GM21717 (cell line): ENCODE measurements around the gene AHI1.
A peak's percentile ranks its signal among the peaks of the same experiment; 100 is the strongest.

Source experiments
- ATAC-seq: cut with Tn5 transposase; IDR thresholded peaks from one replicate; pipeline ENCODE4 v1.9.1; 2021; ENCODE audit warnings: mild to moderate bottlenecking, moderate library complexity; ENCODE audit not compliant: unreplicated experiment

Gene AHI1

GRCh38 chr6:135497412-135498184 lies at the start of gene AHI1:
AHI1 (minus strand) TSS chr6:135497740; CDS start chr6:135492237, 5,503 bp downstream.
- peak; percentile 95 for ATAC-seq

GRCh38 chr6:135546680-135547418 lies 49.3 kb upstream of the AHI1 start:
- no peak for ATAC-seq

- ATAC-seq, result no peak
Measured at GRCh38 chr6:135546206-135546605, 48.7 kb upstream of the AHI1 start.

GRCh38 chr6:135540207-135540840 lies 42.8 kb upstream of the AHI1 start:
- no peak for ATAC-seq

GRCh38 chr6:135537741-135538301 lies 40.3 kb upstream of the AHI1 start:
- ATAC-seq, result no peak

- ATAC-seq, result no peak
Measured at GRCh38 chr6:135535989-135536414, 38.5 kb upstream of the AHI1 start.

GRCh38 chr6:135534773-135535380 lies 37.3 kb upstream of the AHI1 start:
- ATAC-seq, result no peak

GRCh38 chr6:135532559-135532958 lies 35.0 kb upstream of the AHI1 start:
- ATAC-seq, result no peak

GRCh38 chr6:135531954-135532490 lies 34.5 kb upstream of the AHI1 start:
- ATAC-seq, result no peak

- ATAC-seq, result no peak
Measured at GRCh38 chr6:135530113-135530512, 32.6 kb upstream of the AHI1 start.

GRCh38 chr6:135527960-135528249 lies 30.4 kb upstream of the AHI1 start:
- no peak for ATAC-seq

GRCh38 chr6:135527116-135527959 lies 29.8 kb upstream of the AHI1 start:
- no peak for ATAC-seq

GRCh38 chr6:135525594-135525993 lies 28.1 kb upstream of the AHI1 start:
- no peak for ATAC-seq

- no peak for ATAC-seq
Measured at GRCh38 chr6:135522965-135523692, 25.6 kb upstream of the AHI1 start.

GRCh38 chr6:135521431-135521830 lies 23.9 kb upstream of the AHI1 start:
- ATAC-seq, result no peak

GRCh38 chr6:135520781-135521180 lies 23.2 kb upstream of the AHI1 start:
- no peak for ATAC-seq

- ATAC-seq, result no peak
Measured at GRCh38 chr6:135519348-135519747, 21.8 kb upstream of the AHI1 start.

GRCh38 chr6:135517527-135517926 lies 20.0 kb upstream of the AHI1 start:
- ATAC-seq, result no peak

- no peak for ATAC-seq
Measured at GRCh38 chr6:135514706-135515105, 17.2 kb upstream of the AHI1 start.
